ENCODE results near the gene HEPHL1. TPM values are rescaled to one million over a fixed set of nuclear protein-coding genes. Genes with fewer than 3 reads are reported as not detected.
"Not testable (repeated sequence)": the region's sequence is repeated elsewhere in the genome, so short reads cannot be mapped to it uniquely, and the experiment has no call there.

HEPHL1 gene, protein sequence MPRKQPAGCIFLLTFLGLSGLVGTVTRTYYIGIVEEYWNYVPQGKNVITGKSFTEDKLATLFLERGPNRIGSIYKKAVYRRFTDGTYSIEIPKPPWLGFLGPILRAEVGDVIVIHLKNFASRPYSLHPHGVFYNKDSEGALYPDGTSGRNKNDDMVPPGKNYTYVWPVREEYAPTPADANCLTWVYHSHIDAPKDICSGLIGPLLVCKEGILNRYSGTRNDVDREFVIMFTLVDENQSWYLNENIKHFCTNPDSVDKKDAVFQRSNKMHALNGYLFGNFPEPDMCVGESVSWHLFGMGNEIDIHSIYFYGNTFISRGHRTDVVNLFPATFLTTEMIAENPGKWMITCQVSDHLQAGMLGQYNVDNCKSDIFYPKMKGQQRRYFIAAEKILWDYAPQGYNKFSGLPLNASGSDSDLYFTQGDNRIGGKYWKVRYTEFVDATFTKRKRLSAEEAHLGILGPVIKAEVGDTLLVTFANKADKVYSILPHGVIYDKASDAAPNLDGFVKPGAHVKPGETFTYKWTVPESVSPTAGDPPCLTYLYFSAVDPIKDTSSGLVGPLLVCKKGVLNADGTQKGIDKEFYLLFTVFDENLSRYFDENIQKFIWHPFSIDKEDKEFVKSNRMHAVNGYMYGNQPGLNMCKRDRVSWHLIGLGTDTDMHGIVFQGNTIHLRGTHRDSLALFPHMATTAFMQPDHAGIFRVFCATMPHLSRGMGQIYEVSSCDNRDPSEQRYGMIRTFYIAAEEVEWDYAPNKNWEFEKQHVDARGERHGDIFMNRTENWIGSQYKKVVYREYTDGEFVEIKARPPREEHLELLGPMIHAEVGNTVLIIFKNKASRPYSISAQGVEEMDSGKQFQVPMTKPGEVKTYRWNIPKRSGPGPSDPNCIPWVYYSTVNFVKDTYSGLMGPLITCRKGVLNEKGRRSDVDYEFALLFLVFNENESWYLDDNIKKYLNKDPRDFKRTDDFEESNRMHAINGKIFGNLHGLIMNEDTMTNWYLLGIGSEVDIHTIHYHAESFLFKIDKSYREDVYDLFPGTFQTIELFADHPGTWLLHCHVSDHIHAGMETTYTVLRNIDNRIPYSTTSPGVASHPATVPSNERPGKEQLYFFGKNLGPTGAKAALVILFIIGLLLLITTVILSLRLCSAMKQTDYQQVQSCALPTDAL
- total RNA-seq = under 1 TPM in 2 of 3 donors, not detected in 1; 0.15 to 0.33 TPM

DNA sequence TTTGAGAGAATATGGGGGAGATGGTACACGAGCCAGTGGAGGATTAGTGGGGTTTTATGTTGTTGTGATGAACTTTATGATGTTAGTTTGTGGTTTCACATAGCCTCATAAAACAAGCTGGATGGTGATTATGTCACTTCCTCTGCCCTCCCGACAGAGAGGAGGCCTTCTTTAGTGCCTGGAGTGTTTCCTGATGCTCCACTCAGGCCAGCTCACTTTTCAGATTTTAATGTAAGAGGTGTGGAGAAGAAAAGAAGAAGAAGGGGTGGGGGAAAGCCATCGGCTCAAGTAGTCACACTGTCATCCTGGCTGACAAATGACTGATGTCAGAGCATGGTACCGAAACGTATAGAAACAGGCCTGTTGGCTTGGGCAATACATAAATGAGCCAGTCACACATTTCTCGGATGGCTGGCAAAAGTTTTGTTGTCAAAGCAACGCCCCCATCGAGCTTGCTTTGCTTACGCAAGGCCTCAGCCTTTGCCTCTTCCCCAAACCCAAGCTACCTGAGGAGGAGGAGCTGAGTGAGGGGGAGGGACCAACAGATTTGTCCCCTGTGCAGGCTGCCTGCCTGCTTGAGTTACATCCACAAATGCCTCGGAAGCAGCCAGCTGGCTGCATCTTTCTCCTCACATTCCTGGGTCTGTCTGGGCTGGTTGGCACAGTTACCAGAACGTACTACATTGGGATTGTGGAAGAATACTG lies at the start of gene HEPHL1:
Gene HEPHL1 (plus strand): TSS at position 578 of the 705 bp plus-strand sequence. CDS start 15 bp downstream, at position 593.
- Histone ChIP-seq H3K4me3 (no peak within 1 kb of the TSS), H3K27ac (peak within 1 kb of the TSS; percentile 57 to 66), H3K36me3 (no peaks in the 10 kb centered on the region), H3K4me1 (no peaks in the 10 kb centered on the region), H3K27me3 (no peaks in the 10 kb centered on the region), H3K9me3 (peaks cover 0 to under 1% of the 10 kb centered on the region in 2 donors)
- DNase-seq (ENCODE audit: low spot score in 2 of 2) = peak in 1 of 2 donors; percentile 86
- intact Hi-C loops (cut with DNase I; ENCODE audit: low total_unique reads) = no loop called here
- TF ChIP-seq, protein P1, sequence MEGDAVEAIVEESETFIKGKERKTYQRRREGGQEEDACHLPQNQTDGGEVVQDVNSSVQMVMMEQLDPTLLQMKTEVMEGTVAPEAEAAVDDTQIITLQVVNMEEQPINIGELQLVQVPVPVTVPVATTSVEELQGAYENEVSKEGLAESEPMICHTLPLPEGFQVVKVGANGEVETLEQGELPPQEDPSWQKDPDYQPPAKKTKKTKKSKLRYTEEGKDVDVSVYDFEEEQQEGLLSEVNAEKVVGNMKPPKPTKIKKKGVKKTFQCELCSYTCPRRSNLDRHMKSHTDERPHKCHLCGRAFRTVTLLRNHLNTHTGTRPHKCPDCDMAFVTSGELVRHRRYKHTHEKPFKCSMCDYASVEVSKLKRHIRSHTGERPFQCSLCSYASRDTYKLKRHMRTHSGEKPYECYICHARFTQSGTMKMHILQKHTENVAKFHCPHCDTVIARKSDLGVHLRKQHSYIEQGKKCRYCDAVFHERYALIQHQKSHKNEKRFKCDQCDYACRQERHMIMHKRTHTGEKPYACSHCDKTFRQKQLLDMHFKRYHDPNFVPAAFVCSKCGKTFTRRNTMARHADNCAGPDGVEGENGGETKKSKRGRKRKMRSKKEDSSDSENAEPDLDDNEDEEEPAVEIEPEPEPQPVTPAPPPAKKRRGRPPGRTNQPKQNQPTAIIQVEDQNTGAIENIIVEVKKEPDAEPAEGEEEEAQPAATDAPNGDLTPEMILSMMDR (IDR thresholded peaks at IDR 0.05) = no peak
- no peak for TF ChIP-seq POLR2A (IDR thresholded peaks at IDR 0.05)
- no peak for TF ChIP-seq POLR2AphosphoS5 (IDR thresholded peaks at IDR 0.05)

DNA sequence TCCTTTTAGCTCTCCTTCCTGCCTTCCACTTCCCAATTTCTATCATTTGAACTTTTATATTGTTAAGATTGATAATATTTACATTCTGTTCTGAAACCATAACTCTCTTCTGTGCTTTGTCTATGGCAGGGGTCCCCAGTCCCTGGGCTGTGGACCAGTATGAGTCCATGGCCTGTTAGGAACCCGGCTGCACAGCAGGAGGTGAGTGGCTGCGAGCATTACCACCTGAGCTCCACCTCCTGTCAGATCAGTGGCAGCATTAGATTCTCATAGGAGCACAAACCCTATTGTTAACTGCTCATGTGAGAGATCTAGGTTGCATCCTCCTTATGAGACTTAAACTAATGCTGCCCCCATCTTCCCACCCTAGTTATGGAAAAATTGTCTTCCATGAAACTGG lies 48.4 kb upstream of the HEPHL1 start:
- intact Hi-C loops (cut with DNase I; ENCODE audit: low total_unique reads) = no loop called here
- Histone ChIP-seq H3K4me3 (no peak overlapping the region), H3K36me3 (no peaks in the 10 kb centered on the region), H3K27ac (no peak overlapping the region), H3K27me3 (peaks cover 0 to 4% of the 10 kb centered on the region in 2 donors), H3K4me1 (no peaks in the 10 kb centered on the region), H3K9me3 (peaks cover 0 to 20% of the 10 kb centered on the region in 2 donors)
- no peak for DNase-seq (ENCODE audit: low spot score in 2 of 2)
- no peak for TF ChIP-seq POLR2A (IDR thresholded peaks at IDR 0.05)
- no peak for TF ChIP-seq POLR2AphosphoS5 (IDR thresholded peaks at IDR 0.05)
- TF ChIP-seq, protein P1 (IDR thresholded peaks at IDR 0.05) = no peak

DNA sequence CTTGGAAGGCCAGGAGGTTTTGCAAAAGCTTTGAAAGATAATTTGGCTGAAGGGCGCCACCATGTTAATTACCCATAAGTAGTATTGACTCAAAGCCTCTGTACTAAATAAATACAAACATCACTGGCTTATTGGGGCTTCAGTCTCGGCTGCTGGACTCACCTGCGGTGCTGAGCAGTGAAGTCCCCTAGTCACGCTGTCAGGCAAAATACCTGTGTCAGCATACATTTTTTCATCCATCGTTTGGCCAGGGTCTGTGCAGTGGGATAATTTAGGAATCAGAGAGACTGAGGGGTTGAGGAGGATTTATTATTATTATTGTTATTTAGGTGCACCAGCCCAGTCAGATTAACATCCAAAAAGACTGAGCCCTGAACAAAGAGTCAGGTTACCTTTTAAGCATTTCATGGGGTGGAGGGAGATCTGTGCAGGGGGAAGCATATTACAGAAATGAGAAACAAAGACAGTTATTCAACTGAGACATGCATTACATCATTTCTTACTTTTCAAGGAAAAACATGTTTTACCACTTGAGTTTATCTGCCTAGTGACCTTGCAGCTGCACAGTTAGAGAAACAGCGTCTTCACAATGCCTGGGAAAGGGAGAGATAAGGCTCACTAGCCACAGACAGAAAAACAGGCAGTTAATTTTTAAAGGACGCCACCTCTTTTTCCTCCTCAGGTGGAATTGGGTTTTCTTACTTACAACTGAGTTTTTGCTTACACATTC lies 47.7 kb upstream of the HEPHL1 start:
- DNase-seq (ENCODE audit: low spot score in 2 of 2); H3K36me3 ChIP-seq; intact Hi-C loops (cut with DNase I; ENCODE audit: low total_unique reads): not testable (repeated sequence)

DNA sequence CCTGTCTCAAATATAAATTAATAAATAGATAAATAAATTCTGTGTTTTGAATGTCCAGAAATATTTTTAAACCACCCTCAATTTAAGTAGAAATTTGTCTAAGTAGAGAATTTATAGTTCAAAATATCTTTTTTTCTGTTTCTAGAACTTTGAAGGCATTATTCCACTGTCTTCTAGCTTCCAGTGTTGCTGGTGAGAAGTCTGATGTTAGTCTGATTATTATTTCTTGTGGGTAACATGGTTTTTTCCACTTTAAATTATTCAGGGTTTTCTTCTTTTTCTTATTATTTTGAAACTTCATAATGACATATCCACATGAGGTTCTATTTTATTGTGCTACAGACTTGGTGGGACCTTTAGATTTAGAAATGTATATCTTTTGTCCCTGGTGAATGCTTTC lies 46.4 kb upstream of the HEPHL1 start:
- TF ChIP-seq POLR2AphosphoS5 (IDR thresholded peaks at IDR 0.05) (no peak), POLR2A (IDR thresholded peaks at IDR 0.05) (no peak)
- TF ChIP-seq, protein P1 (IDR thresholded peaks at IDR 0.05) = no peak
- Histone ChIP-seq H3K27ac (no peak overlapping the region), H3K36me3 (no peaks in the 10 kb centered on the region), H3K27me3 (peaks cover 0 to 4% of the 10 kb centered on the region in 2 donors), H3K9me3 (peaks cover 0 to 29% of the 10 kb centered on the region in 2 donors), H3K4me1 (no peaks in the 10 kb centered on the region), H3K4me3 (no peak overlapping the region)
- no peak for DNase-seq (ENCODE audit: low spot score in 2 of 2)
- intact Hi-C loops (cut with DNase I; ENCODE audit: low total_unique reads) = no loop called here

More for the DNA sequence above, 47.7 kb upstream of the HEPHL1 start:
- peaks cover 0 to 20% of the 10 kb centered on the region in 2 donors for H3K9me3 ChIP-seq
- H3K27me3 ChIP-seq, H3K4me1 ChIP-seq, H3K27ac ChIP-seq, H3K4me3 ChIP-seq: not testable (repeated sequence)

DNA sequence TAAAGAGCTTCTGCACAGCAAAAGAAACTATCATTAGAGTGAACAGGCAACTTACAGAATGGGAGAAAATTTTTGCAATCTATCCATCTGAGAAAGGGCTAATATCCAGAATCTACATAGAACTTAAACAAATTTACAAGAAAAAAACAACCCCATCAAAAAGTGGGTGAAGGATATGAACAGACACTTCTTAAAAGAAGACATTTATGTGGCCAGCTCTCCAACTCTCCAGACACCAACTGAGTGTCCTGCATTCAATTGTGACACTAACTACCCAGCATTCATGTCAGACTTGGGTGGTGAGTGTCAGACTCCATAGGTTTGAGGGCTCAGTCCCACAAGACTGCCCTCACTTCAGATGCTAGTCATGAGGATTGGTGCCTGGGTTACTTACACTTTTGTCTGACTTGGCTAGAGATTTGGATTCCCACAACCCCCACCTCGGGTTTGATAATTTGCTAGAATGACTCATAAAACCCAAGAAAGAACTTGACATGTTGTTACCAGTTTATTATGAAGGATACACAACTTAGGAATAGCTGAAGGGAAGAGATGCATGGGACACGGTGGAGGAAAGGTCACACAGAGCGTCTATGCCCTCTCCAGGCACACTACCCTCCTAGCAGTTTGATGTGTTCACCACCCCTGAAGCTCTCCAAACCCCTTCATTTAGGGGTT lies 44.4 kb upstream of the HEPHL1 start:
- H3K36me3 ChIP-seq; intact Hi-C loops (cut with DNase I; ENCODE audit: low total_unique reads); H3K27ac ChIP-seq; DNase-seq (ENCODE audit: low spot score in 2 of 2); H3K4me1 ChIP-seq; H3K27me3 ChIP-seq; H3K4me3 ChIP-seq: not testable (repeated sequence)
- H3K9me3 ChIP-seq = peaks cover 0 to 30% of the 10 kb centered on the region in 2 donors

Data from breast epithelium (tissue), 4 donors.